GM18511 (cell line): Measurements from ENCODE around the gene USP48.
"Not testable (repeated sequence)": the region's sequence is repeated elsewhere in the genome, so short reads cannot be mapped to it uniquely, and the experiment has no call there.

Experiments
- ATAC-seq: cut with Tn5 transposase; IDR thresholded peaks from one replicate; pipeline ENCODE4 v1.9.1; 2021; ENCODE audit warnings: mild to moderate bottlenecking, moderate library complexity; ENCODE audit not compliant: unreplicated experiment

USP48 gene

DNA sequence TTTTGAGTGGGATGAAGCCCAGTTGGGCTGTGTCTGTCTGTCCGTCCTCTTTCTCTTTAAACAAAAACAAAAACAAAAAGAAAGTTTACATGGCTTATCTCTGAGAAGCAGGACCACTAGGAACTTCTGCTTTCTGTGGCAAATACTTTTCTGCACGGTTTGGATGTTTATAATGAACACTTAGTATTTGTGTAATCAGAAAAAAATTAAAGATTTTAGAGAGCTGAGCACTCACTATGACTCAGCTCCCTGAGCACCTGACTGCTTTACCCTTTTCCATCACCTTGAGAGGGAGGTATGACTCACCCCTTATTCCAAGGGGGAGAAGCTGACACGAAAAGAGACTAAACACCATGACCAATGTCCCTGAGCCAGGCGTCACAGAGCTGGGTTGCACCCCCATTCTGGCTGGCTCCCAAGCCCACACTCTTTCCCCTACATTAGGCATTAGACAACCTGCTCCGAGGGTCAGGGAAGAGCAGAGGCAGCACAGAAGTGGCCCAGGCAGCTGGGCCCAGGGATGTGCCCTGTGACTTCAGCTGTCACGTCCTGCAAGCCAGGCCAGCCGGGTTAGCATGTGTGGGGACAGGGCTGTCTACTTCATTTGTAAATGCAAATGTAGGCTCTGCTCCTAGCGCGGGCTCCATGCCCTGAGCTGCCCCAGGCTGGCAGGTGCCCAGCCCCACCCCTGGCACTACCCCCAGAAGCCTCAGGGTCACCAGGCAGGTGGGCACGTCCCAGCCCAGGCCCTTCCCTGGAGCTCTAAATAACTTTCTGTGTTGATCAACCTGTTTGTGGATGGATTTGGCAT is 144.2 kb downstream of the USP48 start:
- ATAC-seq, result no peak

DNA sequence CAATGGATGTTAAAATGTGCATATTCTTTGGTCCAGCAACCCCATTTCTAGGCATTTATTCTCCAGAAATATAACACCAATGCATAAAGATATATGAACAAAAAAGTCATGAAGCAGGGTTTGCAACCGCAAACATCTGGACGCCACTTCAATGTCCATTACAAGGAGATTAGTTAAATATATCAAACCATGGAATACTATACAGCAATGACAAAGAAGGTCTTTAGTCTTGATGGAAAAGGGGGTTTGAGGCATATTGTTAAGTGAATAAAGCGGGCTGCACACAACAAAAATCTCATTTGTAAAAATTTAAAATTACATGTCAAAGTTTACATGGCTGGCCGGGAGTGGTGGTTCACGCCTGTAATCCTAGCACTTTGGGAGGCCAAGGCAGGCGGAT is 145.4 kb downstream of the USP48 start:
- ATAC-seq, result no peak

DNA sequence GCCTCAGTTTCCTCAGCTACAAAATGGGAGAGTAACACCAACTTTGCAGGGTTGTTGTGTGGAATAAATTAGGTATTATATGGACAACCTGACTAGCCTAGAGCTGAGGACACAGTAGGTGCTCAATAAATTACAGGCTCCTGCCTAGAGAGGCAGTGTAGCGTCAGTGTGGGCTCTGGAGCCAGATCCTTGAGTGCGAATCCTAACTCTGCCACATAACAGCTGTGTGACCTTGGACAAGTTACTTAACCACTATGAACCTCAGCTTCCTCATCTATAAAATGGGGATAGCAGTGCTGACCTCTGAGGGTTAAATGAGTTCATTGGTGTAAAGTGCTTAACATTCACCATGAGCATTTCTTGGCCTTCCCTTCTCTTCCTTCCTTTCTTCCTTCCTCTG is 146.9 kb downstream of the USP48 start:
- ATAC-seq, result no peak

DNA sequence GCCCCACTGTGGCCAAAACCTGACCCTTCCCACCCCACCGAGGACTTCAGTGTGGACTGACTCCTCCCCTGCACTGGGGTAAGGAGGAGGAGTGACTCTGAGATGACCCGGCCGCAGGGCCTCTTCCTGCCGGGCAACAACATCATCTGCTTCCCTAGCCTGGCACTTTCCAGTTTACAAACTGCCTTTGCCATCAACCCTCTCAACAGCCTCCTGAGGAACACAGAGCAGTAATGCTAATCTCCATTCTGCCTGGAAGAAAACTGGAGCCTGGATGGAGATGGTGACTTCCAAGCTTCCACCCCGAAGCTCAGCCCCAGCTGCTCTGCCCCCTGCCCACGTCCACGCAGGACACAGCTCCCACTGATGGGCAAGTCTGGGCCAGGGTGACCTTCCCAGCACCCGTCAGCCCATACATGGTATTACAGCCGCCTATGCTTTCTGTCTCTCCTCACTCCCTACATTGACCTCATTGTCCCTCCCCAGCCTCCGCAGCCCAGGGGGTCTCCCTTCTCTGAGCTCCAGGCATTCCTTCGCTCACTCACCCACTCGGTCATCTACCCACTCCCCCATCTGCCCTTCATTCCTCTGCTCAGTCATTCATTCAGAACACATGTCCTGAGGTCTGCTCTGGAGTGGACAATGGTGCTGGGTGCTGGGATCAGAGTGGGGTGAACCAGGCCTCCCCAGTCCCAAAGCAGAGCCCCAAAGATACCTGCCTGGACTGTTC is 148.0 kb downstream of the USP48 start:
- no peak for ATAC-seq

DNA sequence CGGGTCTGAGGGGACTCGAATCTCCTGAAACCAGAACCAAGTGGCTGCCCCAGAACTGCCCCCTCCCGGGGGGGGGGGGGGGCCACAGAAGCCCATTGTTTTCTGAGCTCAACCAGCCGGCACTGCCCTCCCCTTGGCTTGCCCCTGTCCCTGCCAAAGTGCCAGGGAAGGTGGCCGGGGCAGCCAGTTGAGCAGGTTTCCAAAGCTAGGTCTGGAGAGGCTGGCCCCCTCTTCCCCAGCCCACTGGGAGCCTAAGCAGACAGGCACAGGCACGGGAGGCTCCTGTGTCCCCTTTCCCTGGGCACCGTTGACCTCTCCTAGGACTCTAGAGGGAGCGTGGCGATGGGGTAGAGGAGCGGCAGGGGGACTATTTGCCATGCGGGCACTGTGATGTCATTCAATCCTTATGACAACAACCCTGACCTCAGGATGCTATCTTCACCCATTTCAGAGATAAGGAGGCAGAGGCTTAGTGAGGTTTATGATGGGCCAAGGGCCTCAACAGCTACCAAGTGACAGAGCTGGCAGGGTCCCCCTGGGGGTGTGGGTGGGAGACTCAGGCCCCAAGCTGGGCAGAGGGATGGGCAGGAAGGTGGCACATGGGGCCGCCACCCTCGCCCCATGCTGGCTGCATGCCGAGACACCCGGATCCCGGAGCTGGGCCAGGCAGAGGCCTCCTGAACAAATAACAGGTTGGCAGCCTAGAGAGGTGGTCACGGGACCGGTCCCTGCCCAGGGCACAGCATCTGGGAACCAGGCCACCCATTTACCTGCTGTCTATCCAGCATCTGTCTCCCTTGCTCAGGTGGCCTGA is 148.8 kb downstream of the USP48 start:
- ATAC-seq, result no peak

DNA sequence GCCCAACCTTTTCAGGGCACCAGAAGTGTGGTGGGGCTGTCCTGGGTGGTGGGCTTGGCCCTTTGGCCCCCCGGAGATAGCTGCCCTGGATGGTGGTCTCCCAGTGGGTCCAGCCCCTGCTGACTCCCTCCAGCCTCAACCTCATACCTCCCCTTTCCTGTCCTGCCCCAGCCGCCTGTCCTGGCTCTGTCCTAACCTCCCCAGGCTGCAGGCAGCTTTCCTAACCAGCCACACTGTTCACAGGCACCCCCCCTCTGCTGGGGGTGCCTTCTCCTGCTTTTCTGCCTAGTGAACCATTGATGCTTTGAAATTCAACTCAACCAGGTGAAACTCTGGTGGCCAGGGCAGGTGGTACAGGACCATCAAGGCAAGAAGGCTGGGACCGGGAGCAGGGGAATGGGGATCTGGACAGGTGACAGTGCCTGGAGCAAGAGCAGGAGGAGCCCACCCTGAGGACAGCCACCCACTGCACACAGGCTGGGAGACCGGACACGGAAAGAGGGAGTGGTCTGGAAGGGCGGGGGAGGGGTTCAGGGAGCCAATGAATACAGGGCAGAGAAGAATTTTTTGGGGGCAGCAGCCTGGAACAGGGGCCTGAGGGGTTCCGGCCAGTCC is 149.7 kb downstream of the USP48 start:
- no peak for ATAC-seq

DNA sequence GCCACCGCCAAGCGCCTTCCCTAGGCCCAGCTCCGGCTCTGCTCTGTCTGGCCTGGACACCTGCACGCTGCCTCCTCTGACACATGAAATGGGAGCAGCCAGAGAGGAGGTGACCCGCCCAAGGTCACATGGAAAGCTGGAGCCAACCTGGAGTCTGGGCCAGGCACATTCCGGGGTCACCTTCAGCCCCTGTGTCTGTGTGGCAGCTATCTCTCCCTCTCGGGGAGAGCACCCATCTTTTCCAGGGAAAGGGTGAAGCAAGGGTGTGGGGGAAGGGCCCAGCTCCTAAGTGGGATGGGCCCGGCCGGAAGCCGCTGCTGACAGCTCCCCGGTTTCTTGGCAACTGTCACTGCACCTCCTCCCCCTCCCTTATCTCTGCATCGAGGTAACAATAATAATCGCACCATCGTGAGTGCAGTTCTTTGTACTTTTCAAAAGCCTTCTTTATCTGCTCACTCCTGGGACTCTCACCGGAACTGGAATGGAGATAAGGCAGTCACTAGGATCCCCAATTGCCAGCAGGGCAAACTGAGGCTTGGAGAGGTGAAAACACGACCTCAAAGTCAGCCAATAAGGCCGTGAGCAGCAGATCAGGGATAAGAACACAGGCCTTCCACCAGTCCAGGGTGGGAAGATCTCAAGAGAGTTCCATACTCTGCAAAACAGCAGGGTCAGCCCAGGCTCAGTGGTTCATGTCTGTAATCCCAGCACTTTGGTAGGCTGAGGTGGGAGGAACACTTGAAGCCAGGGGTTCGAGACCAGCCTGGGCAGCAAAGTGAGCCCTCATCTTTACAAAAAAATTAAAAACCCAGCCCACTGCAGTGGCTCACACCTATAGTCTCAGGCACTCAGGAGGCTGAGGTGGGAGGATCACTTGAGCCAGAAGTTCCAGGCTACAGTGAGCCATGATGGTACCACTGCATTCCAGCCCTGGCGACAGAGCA is 150.7 kb downstream of the USP48 start:
- no peak for ATAC-seq

DNA sequence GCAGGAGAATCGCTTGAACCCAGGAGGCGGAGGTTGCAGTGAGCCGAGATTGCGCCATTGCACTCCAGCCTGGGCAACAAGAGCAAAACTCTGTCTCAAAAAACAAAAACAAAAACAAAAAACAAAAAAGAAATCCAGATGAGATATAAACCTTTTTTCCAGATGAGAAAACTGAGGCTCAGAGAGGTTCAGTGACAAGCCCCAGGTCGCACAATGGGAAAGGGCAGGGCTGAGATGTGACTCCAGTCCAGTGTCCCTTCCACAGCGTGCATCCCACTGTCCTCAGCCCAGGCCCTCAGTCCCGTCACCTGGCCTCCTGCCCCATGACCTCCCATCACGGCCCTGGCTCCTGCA is 151.4 kb downstream of the USP48 start:
- ATAC-seq, result not testable (repeated sequence)

DNA sequence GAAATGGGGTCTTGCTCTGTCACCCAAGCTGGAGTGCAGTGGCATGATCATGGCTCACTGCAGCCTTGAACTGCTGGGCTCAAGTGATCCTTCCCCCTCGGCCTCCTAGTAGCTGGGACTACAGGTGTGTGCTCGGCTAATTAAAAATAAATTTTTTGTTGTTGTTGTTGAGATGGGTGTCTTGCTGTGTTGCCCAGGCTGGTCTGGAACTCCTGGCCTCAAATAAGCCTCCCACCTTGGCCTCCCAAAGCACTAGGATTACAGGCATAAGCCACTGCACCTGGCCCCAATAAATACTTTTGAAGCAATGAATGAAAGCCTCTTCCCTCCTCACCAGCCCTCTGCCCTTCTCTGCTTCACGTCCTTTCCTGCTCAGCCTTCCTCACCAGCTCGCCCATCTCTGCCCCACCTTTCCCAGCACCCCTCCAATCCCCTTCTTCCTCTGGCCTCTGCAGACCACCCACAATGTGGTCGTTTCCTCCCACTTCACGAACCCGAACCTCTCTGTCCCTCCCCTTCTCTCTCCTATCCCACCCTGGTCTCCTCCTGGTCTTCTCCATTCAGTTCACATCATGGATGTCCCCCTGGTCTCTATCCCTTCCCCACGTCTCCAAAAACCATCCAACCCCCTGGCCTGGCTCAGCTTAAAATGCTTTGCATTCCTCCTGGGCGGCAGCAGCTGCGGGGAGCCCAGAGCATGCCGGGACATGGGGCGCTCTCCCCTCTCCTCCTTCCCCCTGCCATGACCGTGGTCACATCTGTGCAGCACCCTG is 152.2 kb downstream of the USP48 start:
- ATAC-seq, result no peak

DNA sequence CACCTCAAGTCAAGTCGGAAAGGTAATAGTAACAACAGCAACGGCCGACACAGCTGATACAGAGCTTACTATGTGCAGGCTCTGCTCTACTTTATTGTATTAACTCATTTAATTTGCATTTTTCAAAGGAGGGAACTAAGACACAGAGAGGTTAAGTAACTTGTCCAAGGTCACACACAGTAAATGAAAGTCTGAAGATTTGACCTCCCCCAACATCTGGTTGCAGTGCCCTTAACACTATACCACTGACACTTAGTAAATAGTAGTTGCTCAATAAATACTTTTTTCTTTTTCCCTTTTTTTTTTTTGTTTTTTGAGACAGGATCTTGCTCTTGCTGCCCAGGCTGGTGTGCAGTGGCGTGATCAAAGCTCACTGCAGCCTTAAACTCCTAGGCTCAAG is 153.0 kb downstream of the USP48 start:
- ATAC-seq, result no peak

DNA sequence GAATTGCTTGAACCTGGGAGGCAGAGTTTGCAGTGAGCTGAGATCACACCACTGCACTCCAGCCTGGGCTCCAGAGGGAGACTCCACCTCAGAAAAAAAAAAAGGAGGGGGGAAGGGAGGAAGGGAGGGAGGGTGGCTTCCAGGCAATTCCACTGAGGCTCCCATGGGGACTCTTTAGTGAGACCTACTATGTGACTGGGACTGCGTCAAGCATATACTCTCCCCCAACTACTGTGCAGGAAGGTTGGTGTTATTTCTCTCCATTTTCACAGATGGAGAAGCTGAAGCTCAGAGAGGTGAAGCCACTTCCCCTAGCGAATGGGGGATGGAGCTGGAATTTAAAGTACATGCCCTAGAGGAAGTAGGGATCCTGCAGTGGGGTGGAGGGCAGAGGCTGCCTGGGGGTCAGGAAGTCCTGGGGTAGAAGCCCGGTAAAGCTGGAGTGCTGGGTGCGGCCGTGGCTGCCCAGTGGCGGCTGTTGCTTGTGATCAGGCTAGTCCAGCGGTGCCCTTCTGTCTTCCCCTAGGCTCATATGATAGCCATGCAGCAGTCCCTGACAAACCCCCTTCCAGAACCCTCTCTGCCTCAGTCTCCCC is 154.1 kb downstream of the USP48 start:
- ATAC-seq, result no peak
